Ishikawa (cell line): ENCODE measurements around the gene ARHGEF5.

Source experiments
- EP300 ChIP-seq: IDR thresholded peaks from 2 replicates; pipeline ENCODE4 v1.6.1; 2012; ENCODE audit warnings: borderline replicate concordance
- RAD21 ChIP-seq: IDR thresholded peaks from 2 replicates; pipeline ENCODE4 v1.6.1; 2012; ENCODE audit warnings: low read depth
- YY1 ChIP-seq: IDR thresholded peaks from 2 replicates; pipeline ENCODE4 v1.6.1; 2012; ENCODE audit warnings: low read depth
- TF ChIP-seq, protein P1 (sequence below): IDR thresholded peaks from 2 replicates; pipeline ENCODE4 v1.6.1; 2012; ENCODE audit warnings: low read depth, mild to moderate bottlenecking
- TF ChIP-seq, protein P2 (sequence below): IDR thresholded peaks from 2 replicates; pipeline ENCODE4 v1.6.1; 2012

DNA sequence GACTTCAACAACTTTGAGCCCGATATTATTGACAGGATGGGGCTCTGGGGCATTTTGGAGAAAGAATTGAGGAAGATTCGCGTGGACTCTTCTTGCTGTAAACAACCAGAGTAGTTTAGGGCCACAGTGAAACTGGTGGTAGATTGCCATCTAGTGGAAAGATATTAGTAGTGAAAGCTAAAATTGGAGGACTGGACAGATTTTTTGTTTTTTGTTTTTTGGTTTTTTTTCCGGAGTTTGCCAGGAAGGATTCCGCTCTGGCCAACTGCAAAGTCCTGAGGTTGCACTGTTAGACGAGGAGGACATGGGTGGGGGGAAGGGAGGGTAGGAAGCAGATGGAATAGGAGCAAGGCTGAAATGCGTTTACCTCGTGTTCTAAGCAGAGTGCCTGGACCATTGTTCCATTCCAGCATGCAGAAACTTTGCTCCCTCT is 36.6 kb downstream of the ARHGEF5 start:
- TF ChIP-seq YY1, result no peak
- no peak for TF ChIP-seq EP300
- TF ChIP-seq, protein P1, sequence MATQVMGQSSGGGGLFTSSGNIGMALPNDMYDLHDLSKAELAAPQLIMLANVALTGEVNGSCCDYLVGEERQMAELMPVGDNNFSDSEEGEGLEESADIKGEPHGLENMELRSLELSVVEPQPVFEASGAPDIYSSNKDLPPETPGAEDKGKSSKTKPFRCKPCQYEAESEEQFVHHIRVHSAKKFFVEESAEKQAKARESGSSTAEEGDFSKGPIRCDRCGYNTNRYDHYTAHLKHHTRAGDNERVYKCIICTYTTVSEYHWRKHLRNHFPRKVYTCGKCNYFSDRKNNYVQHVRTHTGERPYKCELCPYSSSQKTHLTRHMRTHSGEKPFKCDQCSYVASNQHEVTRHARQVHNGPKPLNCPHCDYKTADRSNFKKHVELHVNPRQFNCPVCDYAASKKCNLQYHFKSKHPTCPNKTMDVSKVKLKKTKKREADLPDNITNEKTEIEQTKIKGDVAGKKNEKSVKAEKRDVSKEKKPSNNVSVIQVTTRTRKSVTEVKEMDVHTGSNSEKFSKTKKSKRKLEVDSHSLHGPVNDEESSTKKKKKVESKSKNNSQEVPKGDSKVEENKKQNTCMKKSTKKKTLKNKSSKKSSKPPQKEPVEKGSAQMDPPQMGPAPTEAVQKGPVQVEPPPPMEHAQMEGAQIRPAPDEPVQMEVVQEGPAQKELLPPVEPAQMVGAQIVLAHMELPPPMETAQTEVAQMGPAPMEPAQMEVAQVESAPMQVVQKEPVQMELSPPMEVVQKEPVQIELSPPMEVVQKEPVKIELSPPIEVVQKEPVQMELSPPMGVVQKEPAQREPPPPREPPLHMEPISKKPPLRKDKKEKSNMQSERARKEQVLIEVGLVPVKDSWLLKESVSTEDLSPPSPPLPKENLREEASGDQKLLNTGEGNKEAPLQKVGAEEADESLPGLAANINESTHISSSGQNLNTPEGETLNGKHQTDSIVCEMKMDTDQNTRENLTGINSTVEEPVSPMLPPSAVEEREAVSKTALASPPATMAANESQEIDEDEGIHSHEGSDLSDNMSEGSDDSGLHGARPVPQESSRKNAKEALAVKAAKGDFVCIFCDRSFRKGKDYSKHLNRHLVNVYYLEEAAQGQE, result no peak
- peak; percentile 91 for TF ChIP-seq RAD21
- TF ChIP-seq, protein P2, sequence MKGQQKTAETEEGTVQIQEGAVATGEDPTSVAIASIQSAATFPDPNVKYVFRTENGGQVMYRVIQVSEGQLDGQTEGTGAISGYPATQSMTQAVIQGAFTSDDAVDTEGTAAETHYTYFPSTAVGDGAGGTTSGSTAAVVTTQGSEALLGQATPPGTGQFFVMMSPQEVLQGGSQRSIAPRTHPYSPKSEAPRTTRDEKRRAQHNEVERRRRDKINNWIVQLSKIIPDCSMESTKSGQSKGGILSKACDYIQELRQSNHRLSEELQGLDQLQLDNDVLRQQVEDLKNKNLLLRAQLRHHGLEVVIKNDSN, result no peak
